HG03159 (cell line): ENCODE data around the gene LGSN.
"Not testable (repeated sequence)": the region's sequence is repeated elsewhere in the genome, so short reads cannot be mapped to it uniquely, and the experiment has no call there.

ENCODE experiments used
- ATAC-seq: cut with Tn5 transposase; IDR thresholded peaks from one replicate; pipeline ENCODE4 v1.9.1; 2021; ENCODE audit warnings: mild to moderate bottlenecking, moderate library complexity; ENCODE audit not compliant: unreplicated experiment

The LGSN gene

GRCh38 chr6:63319939-63320338 is at the start of gene LGSN:
Gene LGSN (minus strand): TSS chr6:63319983. CDS start chr6:63319943, 40 bp downstream.
- no peak for ATAC-seq

GRCh38 chr6:63368347-63368746 is 48.6 kb upstream of the LGSN start:
- no peak for ATAC-seq

- not testable (repeated sequence) for ATAC-seq
These were observed 42.8 kb upstream of the LGSN start for GRCh38 chr6:63362500-63363120.

- ATAC-seq = not testable (repeated sequence)
These were observed 37.6 kb upstream of the LGSN start for GRCh38 chr6:63357384-63357783.

GRCh38 chr6:63355632-63356031 is 35.8 kb upstream of the LGSN start:
- no peak for ATAC-seq

GRCh38 chr6:63353286-63353630 is 33.5 kb upstream of the LGSN start:
- no peak for ATAC-seq

GRCh38 chr6:63352544-63353285 is 32.9 kb upstream of the LGSN start:
- peak; percentile 87 for ATAC-seq

- peak; percentile 33 for ATAC-seq
These were observed 32.3 kb upstream of the LGSN start for GRCh38 chr6:63352069-63352543.

GRCh38 chr6:63349401-63349800 is 29.6 kb upstream of the LGSN start:
- no peak for ATAC-seq

- ATAC-seq = no peak
These were observed 29.1 kb upstream of the LGSN start for GRCh38 chr6:63348836-63349235.

- ATAC-seq = no peak
These were observed 27.8 kb upstream of the LGSN start for GRCh38 chr6:63347599-63347998.

GRCh38 chr6:63346217-63346835 is 26.5 kb upstream of the LGSN start:
- ATAC-seq = no peak

GRCh38 chr6:63340351-63340750 is 20.6 kb upstream of the LGSN start:
- ATAC-seq = no peak

- not testable (repeated sequence) for ATAC-seq
These were observed 14.9 kb upstream of the LGSN start for GRCh38 chr6:63334652-63335051.

GRCh38 chr6:63333440-63333839 is 13.7 kb upstream of the LGSN start:
- ATAC-seq = no peak

GRCh38 chr6:63326630-63327029 is 6.8 kb upstream of the LGSN start:
- ATAC-seq = not testable (repeated sequence)

GRCh38 chr6:63322981-63323380 is 3.2 kb upstream of the LGSN start:
- no peak for ATAC-seq

GRCh38 chr6:63321821-63322220 is 2.0 kb upstream of the LGSN start:
- ATAC-seq = no peak

GRCh38 chr6:63317641-63318040 is 2.1 kb downstream of the LGSN start:
- no peak for ATAC-seq

GRCh38 chr6:63316113-63316512 is 3.7 kb downstream of the LGSN start:
- ATAC-seq = no peak

- no peak for ATAC-seq
These were observed 6.7 kb downstream of the LGSN start for GRCh38 chr6:63313111-63313510.
